ENCODE results near the gene OR10A6. TPM values are rescaled to one million over a fixed set of nuclear protein-coding genes. Genes with fewer than 3 reads are reported as not detected.

OR10A6 gene
- polyA plus RNA-seq, 1 experiment = 0.05 TPM

DNA sequence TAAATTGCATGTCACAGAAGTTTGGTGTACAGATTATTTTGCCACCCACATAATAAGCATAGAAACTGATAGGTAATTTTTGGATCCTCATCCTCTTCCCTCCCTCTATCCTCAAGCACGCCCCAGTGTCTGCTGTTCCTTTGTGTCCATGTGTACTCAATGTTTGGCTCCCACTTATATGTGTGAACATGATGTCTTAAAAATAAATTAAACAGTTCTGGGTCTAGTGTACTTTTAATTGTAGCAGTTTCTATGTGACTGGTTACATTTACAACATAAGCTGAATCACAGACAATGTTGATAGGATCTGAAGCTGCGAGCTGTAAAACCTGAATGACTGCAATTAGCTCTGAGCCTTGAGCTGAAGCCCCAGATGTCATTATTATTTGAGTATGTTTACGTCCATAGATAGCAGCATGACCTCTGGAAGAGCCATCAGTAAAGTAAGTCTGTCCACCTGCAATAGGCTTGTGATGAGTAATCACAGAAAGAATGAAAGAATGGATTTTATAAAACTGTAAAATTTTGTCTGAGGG is 29.7 kb downstream of the OR10A6 start:
- Histone ChIP-seq H3K9me3 (ENCODE audit: control insufficient read depth, insufficient read depth, low read length) (no peaks in the 10 kb centered on the region), H3K27ac (ENCODE audit: low read depth, low read length) (no peak overlapping the region), H3K27me3 (ENCODE audit: control insufficient read depth, insufficient read depth, low read length) (no peaks in the 10 kb centered on the region), H3K4me3 (ENCODE audit: low read depth, low read length) (no peak overlapping the region)
- ChIA-PET POLR2A (no interaction called here), CTCF (interaction anchor here (1.6 to 9.8 kb wide), 4 partner anchors 9 to 206 kb away, joined by 3 to 261 read pairs (median 23); partner anchors contain the start of gene EIF3F)
- TF ChIP-seq, protein P1, sequence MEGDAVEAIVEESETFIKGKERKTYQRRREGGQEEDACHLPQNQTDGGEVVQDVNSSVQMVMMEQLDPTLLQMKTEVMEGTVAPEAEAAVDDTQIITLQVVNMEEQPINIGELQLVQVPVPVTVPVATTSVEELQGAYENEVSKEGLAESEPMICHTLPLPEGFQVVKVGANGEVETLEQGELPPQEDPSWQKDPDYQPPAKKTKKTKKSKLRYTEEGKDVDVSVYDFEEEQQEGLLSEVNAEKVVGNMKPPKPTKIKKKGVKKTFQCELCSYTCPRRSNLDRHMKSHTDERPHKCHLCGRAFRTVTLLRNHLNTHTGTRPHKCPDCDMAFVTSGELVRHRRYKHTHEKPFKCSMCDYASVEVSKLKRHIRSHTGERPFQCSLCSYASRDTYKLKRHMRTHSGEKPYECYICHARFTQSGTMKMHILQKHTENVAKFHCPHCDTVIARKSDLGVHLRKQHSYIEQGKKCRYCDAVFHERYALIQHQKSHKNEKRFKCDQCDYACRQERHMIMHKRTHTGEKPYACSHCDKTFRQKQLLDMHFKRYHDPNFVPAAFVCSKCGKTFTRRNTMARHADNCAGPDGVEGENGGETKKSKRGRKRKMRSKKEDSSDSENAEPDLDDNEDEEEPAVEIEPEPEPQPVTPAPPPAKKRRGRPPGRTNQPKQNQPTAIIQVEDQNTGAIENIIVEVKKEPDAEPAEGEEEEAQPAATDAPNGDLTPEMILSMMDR (IDR thresholded peaks at IDR 0.05; ENCODE audit: low read depth, low read length) = no peak
- DNase-seq (ENCODE audit: low read depth, low spot score) = no peak

DNA sequence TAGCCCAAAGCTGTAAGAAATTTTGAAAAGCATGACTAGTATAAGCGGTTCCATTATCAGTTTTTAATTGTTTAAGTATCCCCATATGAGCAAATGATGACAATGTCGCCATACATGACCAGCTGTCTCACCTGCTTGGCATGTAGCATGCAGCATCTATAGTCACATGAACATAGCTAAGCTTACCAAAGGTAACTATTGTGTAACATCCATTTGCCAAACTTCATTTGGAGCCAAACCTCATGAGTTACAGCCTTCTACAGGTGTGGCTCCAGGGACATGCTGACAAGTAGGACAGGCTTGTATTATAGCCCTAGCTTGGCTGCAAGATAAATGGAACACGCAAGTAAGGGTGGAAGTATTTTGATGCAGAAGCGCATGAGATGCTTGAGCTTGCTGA is 30.4 kb downstream of the OR10A6 start:
- no peak overlapping the region for H3K27ac ChIP-seq (ENCODE audit: low read depth, low read length)
- ChIA-PET POLR2A (interaction anchor here (0.5 kb wide), 1 partner anchor 91 kb away, joined by 3 read pairs; no protein-coding TSS in a partner anchor), CTCF (interaction anchor here (1.6 to 9.8 kb wide), 3 partner anchors 8 to 132 kb away, joined by 3 to 261 read pairs (median 43); partner anchors contain the start of gene EIF3F)
- no peaks in the 10 kb centered on the region for H3K9me3 ChIP-seq (ENCODE audit: control insufficient read depth, insufficient read depth, low read length)
- DNase-seq (ENCODE audit: low read depth, low spot score) = no peak
- TF ChIP-seq, protein P1 (IDR thresholded peaks at IDR 0.05; ENCODE audit: low read depth, low read length) = no peak
- H3K27me3 ChIP-seq (ENCODE audit: control insufficient read depth, insufficient read depth, low read length) = no peaks in the 10 kb centered on the region
- no peak overlapping the region for H3K4me3 ChIP-seq (ENCODE audit: low read depth, low read length)

- Histone ChIP-seq H3K4me3 (ENCODE audit: low read depth, low read length) (no peak overlapping the region), H3K9me3 (ENCODE audit: control insufficient read depth, insufficient read depth, low read length) (no peaks in the 10 kb centered on the region), H3K27ac (ENCODE audit: low read depth, low read length) (no peak overlapping the region), H3K27me3 (ENCODE audit: control insufficient read depth, insufficient read depth, low read length) (no peaks in the 10 kb centered on the region)
- POLR2A ChIA-PET = no interaction called here
- no peak for DNase-seq (ENCODE audit: low read depth, low spot score)
- TF ChIP-seq, protein P1 (IDR thresholded peaks at IDR 0.05; ENCODE audit: low read depth, low read length) = no peak
- CTCF ChIA-PET = interaction anchor here (9.8 kb wide), 1 partner anchor 86 kb away, joined by 261 read pairs; the partner anchor contains the start of gene EIF3F
Observed at GRCh38 chr11:7899418-7899817, 31.6 kb downstream of the OR10A6 start.

DNA sequence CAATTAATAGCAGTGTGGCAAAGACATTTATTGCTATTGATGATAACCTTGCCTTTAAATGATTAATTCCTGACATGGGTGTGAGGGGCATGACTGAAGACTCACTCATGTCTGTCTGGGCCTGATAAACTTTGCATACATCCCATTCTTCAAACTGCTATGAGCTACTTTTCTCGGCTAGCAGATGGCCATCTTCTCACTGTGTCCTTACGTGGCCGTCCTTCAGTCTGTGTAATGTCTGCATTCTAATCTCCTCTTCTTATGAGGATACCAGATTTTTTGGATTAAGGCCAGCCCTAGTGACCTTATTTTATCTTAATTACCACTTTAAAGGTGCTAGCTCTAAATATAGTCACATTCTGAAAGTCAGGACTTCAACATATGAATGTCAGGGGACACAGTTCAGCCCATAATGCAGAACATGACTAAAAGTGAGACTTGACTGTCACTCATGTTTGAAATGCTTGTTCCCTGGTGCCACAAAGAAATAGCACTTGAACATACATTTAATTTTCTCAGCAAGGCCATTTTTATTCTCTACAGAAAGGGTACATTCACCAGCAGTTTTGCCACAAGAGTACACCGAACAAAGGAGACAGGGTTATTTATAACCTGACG is 32.3 kb downstream of the OR10A6 start:
- CTCF ChIA-PET = interaction anchor here (9.8 kb wide), 1 partner anchor 86 kb away, joined by 261 read pairs; the partner anchor contains the start of gene EIF3F
- POLR2A ChIA-PET = no interaction called here
- Histone ChIP-seq H3K9me3 (ENCODE audit: control insufficient read depth, insufficient read depth, low read length) (no peaks in the 10 kb centered on the region), H3K27ac (ENCODE audit: low read depth, low read length) (no peak overlapping the region), H3K4me3 (ENCODE audit: low read depth, low read length) (no peak overlapping the region), H3K27me3 (ENCODE audit: control insufficient read depth, insufficient read depth, low read length) (no peaks in the 10 kb centered on the region)
- TF ChIP-seq, protein P1 (IDR thresholded peaks at IDR 0.05; ENCODE audit: low read depth, low read length) = no peak
- no peak for DNase-seq (ENCODE audit: low read depth, low spot score)

Measured in AG04450 (cell line).